ENCODE measurements around the gene NINJ1.
A peak's percentile ranks its signal among the peaks of the same experiment; 100 is the strongest.

The NINJ1 gene

GRCh38 chr9:93155716-93156474 lies 21.8 kb upstream of the NINJ1 start:
- TF ChIP-seq EZH2 (IDR thresholded peaks at IDR 0.05; ENCODE audit: borderline replicate concordance, low read length), result no peak
- no peak for TF ChIP-seq CTCF (IDR thresholded peaks at IDR 0.05; ENCODE audit: low read length)
- Histone ChIP-seq H3K9me2 (ENCODE audit: low read depth, low read length) (no peaks in the 10 kb centered on the region), H3K36me3 (ENCODE audit: insufficient read depth, low read length) (no peaks in the 10 kb centered on the region), H3K4me2 (ENCODE audit: low read length) (no peak overlapping the region), H4K20me1 (ENCODE audit: insufficient read depth, low read length) (no peaks in the 10 kb centered on the region), H3K27ac (ENCODE audit: low read depth, low read length, poor library complexity, severe bottlenecking) (no peak overlapping the region), H3K4me3 (ENCODE audit: low read depth, low read length, poor library complexity, severe bottlenecking) (no peak overlapping the region), H3K27me3 (ENCODE audit: insufficient read depth, low read length) (no peaks in the 10 kb centered on the region), H3F3A (ENCODE audit: insufficient read depth, low read length) (no peaks in the 10 kb centered on the region), H2AFZ (ENCODE audit: low read length) (no peak overlapping the region), H3K9me3 (ENCODE audit: low read length) (no peaks in the 10 kb centered on the region), H3K9ac (ENCODE audit: low read length) (no peak overlapping the region), H3K79me2 (ENCODE audit: insufficient read depth, low read length) (no peaks in the 10 kb centered on the region), H3K4me1 (ENCODE audit: insufficient read depth, low read length, severe bottlenecking) (peaks cover 10% of the 10 kb centered on the region)

GRCh38 chr9:93154293-93154903 lies 20.3 kb upstream of the NINJ1 start:
- Histone ChIP-seq H3K4me1 (ENCODE audit: insufficient read depth, low read length, severe bottlenecking) (no peaks in the 10 kb centered on the region), H2AFZ (ENCODE audit: low read length) (no peak overlapping the region), H3K27ac (ENCODE audit: low read depth, low read length, poor library complexity, severe bottlenecking) (no peak overlapping the region), H3K27me3 (ENCODE audit: insufficient read depth, low read length) (no peaks in the 10 kb centered on the region), H3K4me3 (ENCODE audit: low read depth, low read length, poor library complexity, severe bottlenecking) (no peak overlapping the region), H3K79me2 (ENCODE audit: insufficient read depth, low read length) (no peaks in the 10 kb centered on the region), H3K36me3 (ENCODE audit: insufficient read depth, low read length) (no peaks in the 10 kb centered on the region), H3K9me2 (ENCODE audit: low read depth, low read length) (no peaks in the 10 kb centered on the region), H3K9ac (ENCODE audit: low read length) (no peak overlapping the region), H3K9me3 (ENCODE audit: low read length) (no peaks in the 10 kb centered on the region), H3K4me2 (ENCODE audit: low read length) (no peak overlapping the region), H3F3A (ENCODE audit: insufficient read depth, low read length) (no peaks in the 10 kb centered on the region), H4K20me1 (ENCODE audit: insufficient read depth, low read length) (no peaks in the 10 kb centered on the region)
- no peak for TF ChIP-seq EZH2 (IDR thresholded peaks at IDR 0.05; ENCODE audit: borderline replicate concordance, low read length)
- TF ChIP-seq CTCF (IDR thresholded peaks at IDR 0.05; ENCODE audit: low read length), result peak; percentile 85

GRCh38 chr9:93151097-93151784 lies 17.2 kb upstream of the NINJ1 start:
- H3K4me1 ChIP-seq (ENCODE audit: insufficient read depth, low read length, severe bottlenecking), result no peaks in the 10 kb centered on the region
- H3K9ac ChIP-seq (ENCODE audit: low read length), result no peak overlapping the region
- no peaks in the 10 kb centered on the region for H3K79me2 ChIP-seq (ENCODE audit: insufficient read depth, low read length)
- no peak overlapping the region for H3K4me3 ChIP-seq (ENCODE audit: low read depth, low read length, poor library complexity, severe bottlenecking)
- no peaks in the 10 kb centered on the region for H3K9me3 ChIP-seq (ENCODE audit: low read length)
- H3K27me3 ChIP-seq (ENCODE audit: insufficient read depth, low read length), result no peaks in the 10 kb centered on the region; the same call in 1 of the 2 replicates
- no peak overlapping the region for H2AFZ ChIP-seq (ENCODE audit: low read length)
- H4K20me1 ChIP-seq (ENCODE audit: insufficient read depth, low read length), result no peaks in the 10 kb centered on the region
- H3K27ac ChIP-seq (ENCODE audit: low read depth, low read length, poor library complexity, severe bottlenecking), result no peak overlapping the region
- no peaks in the 10 kb centered on the region for H3K36me3 ChIP-seq (ENCODE audit: insufficient read depth, low read length)
- no peak overlapping the region for H3K4me2 ChIP-seq (ENCODE audit: low read length)
- TF ChIP-seq CTCF (IDR thresholded peaks at IDR 0.05; ENCODE audit: low read length) (no peak), EZH2 (IDR thresholded peaks at IDR 0.05; ENCODE audit: borderline replicate concordance, low read length) (no peak)
- no peaks in the 10 kb centered on the region for H3K9me2 ChIP-seq (ENCODE audit: low read depth, low read length)
- no peaks in the 10 kb centered on the region for H3F3A ChIP-seq (ENCODE audit: insufficient read depth, low read length)

Measured in OCI-LY1 (cell line).